GM18507 (cell line): ENCODE data around the gene LMBRD1.

Source experiments
- DNase-seq: peaks from one replicate; pipeline ENCODE4 v3.0.0; 2011; ENCODE audit warnings: low read depth; ENCODE audit not compliant: insufficient read length; ENCODE audit errors: extremely low spot score
- FAIRE-seq: peaks from 2 replicates; lab custom pipeline; 2011; peaks lifted over from hg19 to GRCh38; lab: Jason Lieb, UNC

The LMBRD1 gene

GRCh38 chr6:69665437-69665836 lies 131.4 kb downstream of the LMBRD1 start:
- FAIRE-seq = no peak
- no peak for DNase-seq

GRCh38 chr6:69664551-69664950 lies 132.3 kb downstream of the LMBRD1 start:
- no peak for FAIRE-seq
- no peak for DNase-seq

GRCh38 chr6:69663215-69663614 lies 133.6 kb downstream of the LMBRD1 start:
- DNase-seq (no peak), FAIRE-seq (peak; percentile 49)

- DNase-seq (no peak), FAIRE-seq (no peak)
These were observed 146.1 kb downstream of the LMBRD1 start for GRCh38 chr6:69650703-69651102.

- no peak for FAIRE-seq
- no peak for DNase-seq
These were observed 149.1 kb downstream of the LMBRD1 start for GRCh38 chr6:69647726-69648125.

- FAIRE-seq = no peak
- no peak for DNase-seq
These were observed 153.1 kb downstream of the LMBRD1 start for GRCh38 chr6:69643688-69644087.

GRCh38 chr6:69632932-69633331 lies 163.9 kb downstream of the LMBRD1 start:
- DNase-seq (no peak), FAIRE-seq (no peak)

- FAIRE-seq (no peak), DNase-seq (no peak)
These were observed 165.1 kb downstream of the LMBRD1 start for GRCh38 chr6:69631552-69632346.

- DNase-seq (no peak), FAIRE-seq (no peak)
These were observed 166.0 kb downstream of the LMBRD1 start for GRCh38 chr6:69630767-69631166.

- FAIRE-seq (no peak), DNase-seq (no peak)
These were observed 169.2 kb downstream of the LMBRD1 start for GRCh38 chr6:69627625-69628024.

GRCh38 chr6:69624944-69625343 lies 171.9 kb downstream of the LMBRD1 start:
- DNase-seq (no peak), FAIRE-seq (no peak)
